Endothelial cell of umbilical vein (primary cell): Measurements from ENCODE around the gene MICB. TPM values are rescaled to one million over a fixed set of nuclear protein-coding genes. Genes with fewer than 3 reads are reported as not detected.
A peak's percentile ranks its signal among the peaks of the same experiment; 100 is the strongest.

ENCODE experiments used
- BruUV-seq: library from RNA; stranded (reverse); fragments of 400-500 nt; replicated peaks from 2 replicates; lab custom pipeline; 2021; lab: Mats Ljungman, UMichigan
- CTCF ChIA-PET: fragments of 300-600, 350-600 bp; sonication (Branson Sonifier 250); formaldehyde crosslinking; loops from one replicate; lab custom pipeline; 2021; ENCODE audit warnings: antibody characterized with exemption, inconsistent platforms; lab: Charles Lee
- POLR2A ChIA-PET: fragments of 300-600, 350-600 bp; sonication (Branson Sonifier 250); formaldehyde crosslinking; loops from one replicate; lab custom pipeline; 2021; ENCODE audit warnings: antibody characterized with exemption, inconsistent platforms; lab: Charles Lee
- DNase-seq: peaks from one replicate; pipeline ENCODE4 v3.0.0-alpha.2; 2011; ENCODE audit warnings: low read depth, low spot score
- FAIRE-seq: peaks from 2 replicates; lab custom pipeline; 2011; peaks lifted over from hg19 to GRCh38; lab: Jason Lieb, UNC
- H2AFZ ChIP-seq: 2 replicates; pipeline ENCODE4 v1.6.0; 2012; ENCODE audit warnings: low read depth, low read length, control low read depth, inconsistent platforms
- H3K27ac ChIP-seq: 2 replicates; pipeline ENCODE4 v1.5.1; 2011; ENCODE audit warnings: low read depth, mild to moderate bottlenecking, control low read depth, low read length, moderate library complexity; ENCODE audit not compliant: insufficient read depth
- H3K27me3 ChIP-seq, 2 experiments: 2 replicates each; pipeline versions ENCODE4 v1.6.0 to v1.6.1; 2011; ENCODE audit warnings: low read length in 2 of 2, mixed read lengths in 1 of 2; ENCODE audit not compliant: control insufficient read depth in 2 of 2, insufficient read depth in 2 of 2
- H3K36me3 ChIP-seq, 2 experiments: 2 replicates in 1 of 2; 3 replicates in 1 of 2; pipeline ENCODE4 v1.5.1; 2011; ENCODE audit warnings: low read length in 2 of 2, mild to moderate bottlenecking in 1 of 2, moderate library complexity in 1 of 2; ENCODE audit not compliant: control insufficient read depth in 2 of 2, insufficient read depth in 2 of 2; ENCODE audit errors: extremely low read depth in 1 of 2
- H3K4me1 ChIP-seq: 3 replicates; pipeline ENCODE4 v1.5.1; 2011; ENCODE audit warnings: mild to moderate bottlenecking, low read length; ENCODE audit not compliant: control insufficient read depth, insufficient read depth; ENCODE audit errors: extremely low read depth
- H3K4me2 ChIP-seq: 2 replicates; pipeline ENCODE4 v1.6.1; 2011; ENCODE audit warnings: low read length, control low read depth, mixed read lengths; ENCODE audit not compliant: insufficient read depth
- H3K4me3 ChIP-seq, 3 experiments: fragments of 200-600 bp in 1 of 3; sonication (generic), shearing (Covaris generic) in 1 of 3; replicated peaks in 1 of 3; 2 replicates each; pipeline ENCODE4 v1.5.1; 2011 to 2016; ENCODE audit warnings: control low read depth in 3 of 3, low read length in 3 of 3, mild to moderate bottlenecking in 2 of 3, inconsistent platforms in 1 of 3, low read depth in 1 of 3, moderate library complexity in 1 of 3; ENCODE audit not compliant: insufficient read depth in 1 of 3
- H3K79me2 ChIP-seq: 2 replicates; pipeline ENCODE4 v1.6.0; 2012; ENCODE audit warnings: low read length, inconsistent platforms; ENCODE audit not compliant: control insufficient read depth, insufficient read depth
- H3K9ac ChIP-seq: replicated peaks from 2 replicates; pipeline ENCODE3; 2011; ENCODE audit warnings: low read length, control low read depth; ENCODE audit not compliant: insufficient read depth; ENCODE audit errors: extremely low read depth
- H3K9me1 ChIP-seq: replicated peaks from 3 replicates; pipeline ENCODE4 v1.6.0; 2011; ENCODE audit warnings: mild to moderate bottlenecking, low read length; ENCODE audit not compliant: control insufficient read depth, insufficient read depth; ENCODE audit errors: extremely low read depth
- H3K9me3 ChIP-seq: replicated peaks from 2 replicates; pipeline ENCODE4 v1.5.1; 2012; ENCODE audit warnings: low read length, inconsistent platforms; ENCODE audit not compliant: control insufficient read depth, insufficient read depth
- H4K20me1 ChIP-seq: replicated peaks from 2 replicates; pipeline ENCODE3; 2011; ENCODE audit warnings: mild to moderate bottlenecking, low read length; ENCODE audit not compliant: control insufficient read depth, insufficient read depth; ENCODE audit errors: extremely low read depth
- EZH2 ChIP-seq: IDR thresholded peaks from 2 replicates; pipeline ENCODE4 v1.6.1; 2012; ENCODE audit warnings: borderline replicate concordance, low read depth, mild to moderate bottlenecking, moderate library complexity, low read length, inconsistent platforms; ENCODE audit not compliant: severe bottlenecking
- FOS ChIP-seq: IDR thresholded peaks from 2 replicates; pipeline ENCODE4 v1.6.1; 2011; ENCODE audit warnings: mild to moderate bottlenecking, low read length, moderate library complexity, borderline replicate concordance; ENCODE audit not compliant: insufficient read depth
- GATA2 ChIP-seq: IDR thresholded peaks from 2 replicates; pipeline ENCODE4 v1.7.0; 2011; ENCODE audit warnings: low read depth, mild to moderate bottlenecking, moderate library complexity, mixed read lengths, low read length; ENCODE audit not compliant: insufficient read length, insufficient read depth
- JUN ChIP-seq: IDR thresholded peaks from 2 replicates; pipeline ENCODE4 v1.6.1; 2011; ENCODE audit warnings: borderline replicate concordance, low read depth; ENCODE audit not compliant: insufficient read length, insufficient read depth
- MYC ChIP-seq: IDR thresholded peaks from one replicate; pipeline ENCODE4 v1.6.1; 2011; ENCODE audit warnings: mild to moderate bottlenecking, low read depth, low read length
- POLR2A ChIP-seq: IDR thresholded peaks from 2 replicates; pipeline ENCODE4 v1.6.1; 2012; ENCODE audit warnings: low read depth, mild to moderate bottlenecking, control low read depth, low read length
- POLR2AphosphoS5 ChIP-seq: IDR thresholded peaks from 2 replicates; pipeline ENCODE4 v1.6.1; 2012; ENCODE audit warnings: low read depth, mild to moderate bottlenecking, control low read depth, low read length, moderate library complexity; ENCODE audit not compliant: insufficient read depth
- dilution Hi-C: fragments of 300-500 bp; cut with MboI; formaldehyde crosslinking; loops from one replicate; pipeline ENCODE4 v1.15.0; 2019; ENCODE audit warnings: low sequenced_read_pairs; ENCODE audit not compliant: extremely low pct_ligation_motif_present
- intact Hi-C: fragments of 100-400 bp; cut with micrococcal nuclease; formaldehyde crosslinking; loops from one replicate; pipeline ENCODE4 v1.10.0; 2022
- polyA plus RNA-seq, 4 experiments: library from polyadenylated mRNA; depleted of rRNA in 3 of 4; stranded (reverse) in 3 of 4; unstranded in 1 of 4; fragments of >200 nt; gene quantifications; 2 replicates each; pipeline versions ENCODE4 v1.2.1 to v1.2.3, GENCODE V29; 2011 to 2012; ENCODE audit warnings: missing spikeins in 1 of 4
- total RNA-seq: library from RNA; stranded (reverse); gene quantifications from 2 replicates; pipeline ENCODE4 v1.2.3, GENCODE V29; 2021
- TF ChIP-seq, protein P1 (sequence below): IDR thresholded peaks from 2 replicates; pipeline ENCODE4 v1.6.1; 2011; ENCODE audit not compliant: insufficient read depth, insufficient read length
- TF ChIP-seq, protein P2 (sequence below), 2 donors: IDR thresholded peaks; 1 replicate in 1 of 2; 2 replicates in 1 of 2; pipeline ENCODE4 v1.5.1; 2011; ENCODE audit warnings: low read length in 2 of 2, mild to moderate bottlenecking in 2 of 2, moderate library complexity in 2 of 2, control low read depth in 1 of 2, inconsistent platforms in 1 of 2, low read depth in 1 of 2; ENCODE audit not compliant: insufficient read depth in 1 of 2; ENCODE audit errors: extremely low read depth in 1 of 2

The MICB gene
- total and polyA plus RNA-seq, 2 donors (not counting 3 experiments of a cell fraction or from before 2014, with no cell fraction given) = 32.8 to 36.3 TPM

DNA sequence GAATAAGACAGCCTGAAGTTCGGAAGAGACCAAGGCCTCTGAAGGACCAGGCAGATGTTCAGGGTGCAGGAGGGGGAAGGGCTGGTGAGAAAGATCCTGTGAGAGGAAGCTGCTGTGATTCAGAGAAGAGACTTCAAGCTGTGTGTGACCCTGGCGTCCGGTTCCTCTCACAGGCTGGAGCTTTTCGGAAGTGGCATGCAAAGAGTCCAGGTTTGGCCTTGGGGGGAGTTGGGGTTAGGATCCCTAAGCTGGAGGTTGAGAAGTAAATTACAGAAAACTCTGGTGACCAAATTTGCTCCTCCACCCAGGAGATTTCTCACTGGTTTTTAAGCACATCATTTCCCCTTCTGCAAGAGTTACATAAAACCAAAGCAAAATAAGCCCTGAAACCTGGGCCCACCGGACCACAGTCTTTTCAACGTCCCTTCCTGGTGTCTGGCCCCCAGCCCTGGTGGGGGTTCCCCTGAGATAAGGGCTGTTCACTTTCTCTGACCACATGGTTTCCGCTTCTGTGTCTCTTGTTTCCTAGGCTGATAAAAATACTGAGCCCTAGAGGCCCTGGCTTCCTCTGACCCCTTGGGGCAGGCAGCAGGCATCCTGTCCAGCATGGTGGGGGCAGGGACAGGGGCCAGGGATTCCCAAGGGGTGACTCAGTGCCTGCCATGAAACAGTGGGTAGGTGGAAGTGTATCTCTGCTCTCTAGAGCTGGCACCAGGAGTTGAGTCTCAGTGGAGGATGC lies 62.2 kb downstream of the MICB start:
- dilution Hi-C loops = no loop called here
- Histone ChIP-seq H2AFZ (no peak overlapping the region), H3K27me3 (no peaks in the 10 kb centered on the region), H3K9me3 (no peaks in the 10 kb centered on the region), H3K4me2 (peak overlapping the region; percentile 90), H3K4me1 (peaks cover 69% of the 10 kb centered on the region), H3K9ac (peak overlapping the region; percentile 82), H3K36me3 (peaks cover 2 to 10% of the 10 kb centered on the region in 2 experiments), H3K27ac (peak overlapping the region; percentile 98), H3K4me3 (peak overlapping the region in 1 of 3 experiments; percentile 29), H3K9me1 (no peaks in the 10 kb centered on the region), H3K79me2 (peaks cover 7% of the 10 kb centered on the region), H4K20me1 (no peaks in the 10 kb centered on the region)
- ChIA-PET POLR2A (interaction anchor here (0.5 to 0.9 kb wide), 3 partner anchors 20 to 267 kb away, joined by 3 to 8 read pairs (median 5); partner anchors contain the start of gene HSPA1B), CTCF (interaction anchor here (0.7 to 31.0 kb wide), 4 partner anchors 9 to 29 kb away, joined by 3 to 1517 read pairs (median 18); partner anchors contain the start of genes LST1, LTB, NCR3 and NFKBIL1)
- FAIRE-seq = peak; percentile 95
- no TSS peak for BruUV-seq
- intact Hi-C loops = loop anchor here (1.0 kb wide), 4 partner anchors 9 to 34 kb away; partner anchors contain the start of gene NFKBIL1
- TF ChIP-seq, protein P1, sequence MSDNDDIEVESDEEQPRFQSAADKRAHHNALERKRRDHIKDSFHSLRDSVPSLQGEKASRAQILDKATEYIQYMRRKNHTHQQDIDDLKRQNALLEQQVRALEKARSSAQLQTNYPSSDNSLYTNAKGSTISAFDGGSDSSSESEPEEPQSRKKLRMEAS = peak; percentile 34
- TF ChIP-seq EZH2 = no peak
- peak; percentile 95 for TF ChIP-seq GATA2
- TF ChIP-seq, protein P2, sequence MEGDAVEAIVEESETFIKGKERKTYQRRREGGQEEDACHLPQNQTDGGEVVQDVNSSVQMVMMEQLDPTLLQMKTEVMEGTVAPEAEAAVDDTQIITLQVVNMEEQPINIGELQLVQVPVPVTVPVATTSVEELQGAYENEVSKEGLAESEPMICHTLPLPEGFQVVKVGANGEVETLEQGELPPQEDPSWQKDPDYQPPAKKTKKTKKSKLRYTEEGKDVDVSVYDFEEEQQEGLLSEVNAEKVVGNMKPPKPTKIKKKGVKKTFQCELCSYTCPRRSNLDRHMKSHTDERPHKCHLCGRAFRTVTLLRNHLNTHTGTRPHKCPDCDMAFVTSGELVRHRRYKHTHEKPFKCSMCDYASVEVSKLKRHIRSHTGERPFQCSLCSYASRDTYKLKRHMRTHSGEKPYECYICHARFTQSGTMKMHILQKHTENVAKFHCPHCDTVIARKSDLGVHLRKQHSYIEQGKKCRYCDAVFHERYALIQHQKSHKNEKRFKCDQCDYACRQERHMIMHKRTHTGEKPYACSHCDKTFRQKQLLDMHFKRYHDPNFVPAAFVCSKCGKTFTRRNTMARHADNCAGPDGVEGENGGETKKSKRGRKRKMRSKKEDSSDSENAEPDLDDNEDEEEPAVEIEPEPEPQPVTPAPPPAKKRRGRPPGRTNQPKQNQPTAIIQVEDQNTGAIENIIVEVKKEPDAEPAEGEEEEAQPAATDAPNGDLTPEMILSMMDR (IDR thresholded peaks at IDR 0.05; ENCODE audit: extremely low read depth in 1 of 2, insufficient read depth in 1 of 2, low read depth in 1 of 2, low read length in 2 of 2) = no peak
- TF ChIP-seq POLR2A = peak; percentile 71
- peak; percentile 94 for TF ChIP-seq JUN
- peak; percentile 97 for TF ChIP-seq POLR2AphosphoS5
- peak; percentile 37 for TF ChIP-seq MYC
- TF ChIP-seq FOS = peak; percentile 97
- peak; percentile 99 for DNase-seq
